AG09319 (cell line): ENCODE data around the gene ANKRD13A.
"Not testable (repeated sequence)": the region's sequence is repeated elsewhere in the genome, so short reads cannot be mapped to it uniquely, and the experiment has no call there.

Experiments used
- DNase-seq: peaks from one replicate; pipeline ENCODE4 v3.0.0-alpha.2; 2010; ENCODE audit warnings: low read depth; ENCODE audit errors: extremely low read depth
- CTCF ChIP-seq: IDR thresholded peaks from 2 replicates; pipeline ENCODE4 v1.5.1; 2011; ENCODE audit warnings: low read depth, mild to moderate bottlenecking, inconsistent platforms, low read length, moderate library complexity

The ANKRD13A gene

DNA sequence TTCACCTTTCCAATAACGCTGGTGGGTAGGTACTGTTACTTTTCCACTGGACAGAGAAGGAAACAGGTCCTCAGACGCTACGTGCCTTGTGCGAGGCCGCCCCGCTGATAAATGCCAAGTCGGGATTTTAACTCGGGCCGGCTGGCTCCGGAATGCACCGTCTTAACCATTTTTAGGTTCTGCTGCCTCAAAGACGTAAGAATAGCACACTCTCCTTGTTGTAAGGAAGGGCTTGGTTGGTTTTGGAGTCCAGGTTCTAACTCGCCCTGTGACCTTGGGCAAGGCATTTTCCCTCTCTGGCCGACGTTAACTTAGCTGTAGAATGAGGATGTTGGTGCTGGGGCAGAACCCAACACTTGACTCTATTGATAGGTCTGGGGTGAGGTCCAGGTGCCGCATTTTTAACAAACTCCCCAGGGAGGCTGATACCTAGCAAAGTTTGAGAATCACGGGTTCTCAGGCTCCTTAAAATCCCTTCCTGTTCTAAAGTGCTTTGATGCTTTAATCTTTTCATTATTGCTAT lies 814 bp downstream of the ANKRD13A start:
- no peak for TF ChIP-seq CTCF
- peak; percentile 18 for DNase-seq

GRCh38 chr12:110001596-110001995 lies 2.4 kb downstream of the ANKRD13A start:
- no peak for TF ChIP-seq CTCF
- DNase-seq = peak; percentile 37

DNA sequence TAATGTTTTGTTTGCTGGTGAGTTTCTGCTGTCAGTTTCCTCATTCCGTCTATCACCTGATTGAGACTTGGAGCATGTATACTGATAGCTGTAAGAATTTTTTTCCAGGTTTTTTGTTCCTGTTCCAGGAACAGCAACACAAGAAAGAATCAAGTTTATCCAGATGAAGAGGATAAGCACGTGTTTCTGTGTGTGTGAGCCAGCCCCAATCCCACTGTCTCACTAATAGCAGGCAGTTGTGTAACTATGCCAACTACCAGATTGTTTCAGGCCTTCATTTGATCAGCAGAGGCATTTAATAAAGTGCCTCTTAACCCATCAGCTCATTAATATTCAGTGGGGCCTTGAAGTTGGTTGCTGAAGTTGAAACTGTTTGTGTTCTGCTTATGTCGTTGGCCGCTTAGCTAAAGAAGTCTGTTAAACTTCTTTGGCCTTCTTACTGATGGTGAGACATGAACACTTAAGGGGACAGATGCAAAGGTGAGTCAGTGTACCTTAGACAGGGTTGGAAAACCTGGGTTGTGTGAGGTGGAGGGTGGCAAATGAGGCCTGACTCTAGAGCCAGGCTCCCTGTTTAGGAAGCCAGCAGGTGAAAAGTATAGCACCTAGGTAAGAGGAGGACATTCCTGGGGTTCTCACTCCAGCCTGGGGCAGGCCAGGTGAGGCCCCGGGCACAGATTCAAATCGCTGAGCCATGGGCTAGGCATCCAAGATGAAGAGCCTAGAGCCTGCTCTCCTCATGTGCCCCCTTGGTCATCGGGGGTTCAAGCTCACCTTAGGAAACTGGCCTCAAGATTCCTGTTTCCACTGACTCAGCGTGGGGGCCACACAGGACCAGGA lies 3.7 kb downstream of the ANKRD13A start:
- no peak for TF ChIP-seq CTCF

GRCh38 chr12:110004598-110004997 lies 5.4 kb downstream of the ANKRD13A start:
- DNase-seq = no peak
- TF ChIP-seq CTCF = no peak

More for the DNA sequence above, 3.7 kb downstream of the ANKRD13A start:
- DNase-seq = peak; percentile 19

DNA sequence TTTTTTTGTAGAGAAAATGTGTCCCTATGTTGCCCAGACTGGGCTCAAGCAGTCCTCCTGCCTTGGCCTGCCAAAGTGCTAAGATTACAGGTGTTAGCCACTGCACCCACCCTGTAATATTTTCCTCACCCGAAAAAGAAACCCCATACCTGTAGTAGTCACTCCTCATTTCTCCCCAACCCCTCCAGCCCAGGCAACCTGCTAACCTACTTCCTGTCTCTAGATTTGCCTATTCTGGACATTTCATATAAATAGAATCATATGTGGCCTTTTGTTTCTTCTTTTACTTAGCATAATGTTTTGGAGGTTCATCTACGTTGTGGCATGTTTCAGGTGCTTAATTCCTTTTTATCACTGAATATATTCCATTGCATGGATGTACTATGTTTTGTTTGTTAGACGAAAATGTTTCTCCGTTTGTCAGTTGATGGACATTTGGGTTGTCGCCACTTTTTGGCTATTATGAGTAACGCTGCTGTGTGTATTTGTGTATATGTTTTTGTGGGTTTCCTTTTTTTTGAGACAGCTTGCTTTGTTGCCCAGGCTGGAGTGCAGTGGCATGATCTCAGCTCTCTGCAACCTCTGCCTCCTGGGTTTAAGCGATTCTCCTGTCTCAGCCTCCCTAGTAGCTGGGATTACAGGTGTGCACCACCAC lies 6.2 kb downstream of the ANKRD13A start:
- no peak for DNase-seq
- no peak for TF ChIP-seq CTCF

DNA sequence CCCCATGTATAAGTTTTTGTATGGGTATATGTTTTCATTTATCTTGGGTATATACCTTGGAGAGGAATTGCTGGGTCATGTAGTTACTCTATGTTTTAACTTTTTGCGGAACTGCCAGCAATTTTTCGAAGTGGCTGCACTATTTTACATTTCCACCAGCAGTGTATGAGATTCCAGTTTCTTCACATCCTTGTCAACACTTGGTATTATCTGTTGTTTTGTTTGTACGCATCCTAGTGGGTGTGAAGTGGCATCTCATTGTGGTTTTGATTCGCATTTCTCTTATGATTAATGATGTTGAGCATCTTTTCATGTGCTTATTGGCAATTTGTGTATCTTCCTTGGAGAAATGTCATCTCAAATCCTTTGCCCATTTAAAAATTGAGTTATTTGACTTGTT lies 6.9 kb downstream of the ANKRD13A start:
- no peak for TF ChIP-seq CTCF

GRCh38 chr12:110007881-110008280 lies 8.7 kb downstream of the ANKRD13A start:
- no peak for TF ChIP-seq CTCF
- no peak for DNase-seq

More for the DNA sequence above, 6.9 kb downstream of the ANKRD13A start:
- DNase-seq = no peak

DNA sequence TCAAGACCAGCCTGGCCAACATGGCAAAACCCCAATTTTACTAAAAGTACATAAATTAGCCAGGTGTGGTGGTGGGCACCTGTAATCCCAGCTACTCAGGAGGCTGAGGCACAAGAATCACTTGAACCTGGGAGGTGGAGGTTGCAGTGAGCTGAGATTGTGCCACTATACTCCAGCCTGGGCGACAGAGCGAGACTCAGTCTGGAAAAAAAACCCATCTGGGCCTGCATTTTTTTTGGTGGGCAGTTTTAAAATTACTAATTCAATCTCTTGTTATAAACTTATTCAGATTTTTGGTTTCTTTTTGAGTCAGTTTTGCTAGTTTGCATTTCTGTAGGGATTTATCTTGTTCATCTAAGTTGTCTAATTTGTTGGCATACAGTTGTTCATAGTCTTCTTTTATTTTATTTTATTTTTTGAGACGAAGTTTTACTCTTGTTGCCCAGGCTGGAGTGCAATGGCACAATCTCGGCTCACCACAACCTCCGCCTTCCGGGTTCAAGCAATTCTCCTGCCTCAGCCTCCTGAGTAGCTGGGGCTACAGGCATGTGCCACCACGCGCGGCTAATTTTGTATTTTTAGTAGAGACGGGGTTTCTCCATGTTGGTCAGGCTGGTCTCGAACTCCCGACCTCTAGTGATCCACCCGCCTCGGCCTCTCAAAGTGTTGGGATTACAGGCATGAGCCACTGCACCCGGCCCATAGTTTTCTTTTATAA lies 9.6 kb downstream of the ANKRD13A start:
- DNase-seq = not testable (repeated sequence)
